Measurements from ENCODE around the gene PUS10.

DNA sequence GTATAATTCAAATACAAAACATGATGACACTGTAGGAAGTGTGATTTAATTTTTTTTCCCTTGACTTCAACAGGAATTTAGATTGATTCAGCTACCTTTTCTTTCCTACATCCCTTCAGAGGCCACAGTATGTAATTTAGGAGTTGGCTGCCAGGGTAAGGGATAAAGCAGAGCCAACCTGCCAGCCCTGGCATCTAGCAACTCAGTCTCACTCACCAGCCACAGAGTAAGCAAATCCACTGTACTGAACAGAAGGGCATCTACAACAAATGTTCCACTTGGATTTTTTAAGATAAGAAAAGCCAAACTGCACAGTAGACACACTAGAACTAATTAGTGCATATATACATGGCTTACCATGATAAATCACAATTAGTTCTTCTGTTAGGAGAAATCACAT lies 54.9 kb downstream of the PUS10 start:
- TF ChIP-seq, protein P1, sequence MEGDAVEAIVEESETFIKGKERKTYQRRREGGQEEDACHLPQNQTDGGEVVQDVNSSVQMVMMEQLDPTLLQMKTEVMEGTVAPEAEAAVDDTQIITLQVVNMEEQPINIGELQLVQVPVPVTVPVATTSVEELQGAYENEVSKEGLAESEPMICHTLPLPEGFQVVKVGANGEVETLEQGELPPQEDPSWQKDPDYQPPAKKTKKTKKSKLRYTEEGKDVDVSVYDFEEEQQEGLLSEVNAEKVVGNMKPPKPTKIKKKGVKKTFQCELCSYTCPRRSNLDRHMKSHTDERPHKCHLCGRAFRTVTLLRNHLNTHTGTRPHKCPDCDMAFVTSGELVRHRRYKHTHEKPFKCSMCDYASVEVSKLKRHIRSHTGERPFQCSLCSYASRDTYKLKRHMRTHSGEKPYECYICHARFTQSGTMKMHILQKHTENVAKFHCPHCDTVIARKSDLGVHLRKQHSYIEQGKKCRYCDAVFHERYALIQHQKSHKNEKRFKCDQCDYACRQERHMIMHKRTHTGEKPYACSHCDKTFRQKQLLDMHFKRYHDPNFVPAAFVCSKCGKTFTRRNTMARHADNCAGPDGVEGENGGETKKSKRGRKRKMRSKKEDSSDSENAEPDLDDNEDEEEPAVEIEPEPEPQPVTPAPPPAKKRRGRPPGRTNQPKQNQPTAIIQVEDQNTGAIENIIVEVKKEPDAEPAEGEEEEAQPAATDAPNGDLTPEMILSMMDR (conservative IDR thresholded peaks at IDR 0.05; ENCODE audit: low read length), result no peak
- no peak for TF ChIP-seq EZH2phosphoT487 (IDR thresholded peaks at IDR 0.05; ENCODE audit: borderline replicate concordance, low read depth, low read length)
